Activated naive CD8-positive, alpha-beta T cell treated with anti-CD3 and anti-CD28 coated beads for 36 hours (primary cell): ENCODE data around the gene SCARB1. TPM values are rescaled to one million over a fixed set of nuclear protein-coding genes. Genes with fewer than 3 reads are reported as not detected.

ENCODE experiments used
- DNase-seq: peaks from one replicate; pipeline ENCODE4 v3.0.0; 2021
- H3K27ac Mint-ChIP-seq: one replicate; pipeline ENCODE4 v1.8.0; 2022; ENCODE audit warnings: mild to moderate bottlenecking, moderate library complexity, mixed read lengths
- H3K27me3 Mint-ChIP-seq: one replicate; pipeline ENCODE4 v1.8.0; 2022; ENCODE audit warnings: mild to moderate bottlenecking, mixed read lengths
- H3K36me3 Mint-ChIP-seq: one replicate; pipeline ENCODE4 v1.8.0; 2021; ENCODE audit warnings: mild to moderate bottlenecking, mixed read lengths
- H3K4me1 Mint-ChIP-seq: one replicate; pipeline ENCODE4 v1.8.0; 2021; ENCODE audit warnings: mixed read lengths
- H3K4me3 Mint-ChIP-seq: one replicate; pipeline ENCODE4 v1.8.0; 2022; ENCODE audit warnings: mild to moderate bottlenecking, moderate library complexity, mixed read lengths
- H3K9me3 Mint-ChIP-seq: one replicate; pipeline ENCODE4 v1.8.0; 2022; ENCODE audit warnings: mixed read lengths
- total RNA-seq, 2 experiments: library from RNA; stranded (reverse); gene quantifications; one replicate each; pipeline ENCODE4 v1.2.3, GENCODE V29; 2021

The SCARB1 gene
- total RNA-seq, 2 experiments from 2014 or later = 40.3 to 43.8 TPM

GRCh38 chr12:124756166-124756565, 107.5 kb downstream of the SCARB1 start:
- peaks cover 22% of the 10 kb centered on the region for H3K9me3 Mint-ChIP-seq
- H3K27ac Mint-ChIP-seq = no peak overlapping the region
- no peak overlapping the region for H3K4me3 Mint-ChIP-seq
- no peak for DNase-seq
- H3K4me1 Mint-ChIP-seq = peaks cover 29% of the 10 kb centered on the region
- H3K27me3 Mint-ChIP-seq = peaks cover 37% of the 10 kb centered on the region
- peaks cover 3% of the 10 kb centered on the region for H3K36me3 Mint-ChIP-seq

DNA sequence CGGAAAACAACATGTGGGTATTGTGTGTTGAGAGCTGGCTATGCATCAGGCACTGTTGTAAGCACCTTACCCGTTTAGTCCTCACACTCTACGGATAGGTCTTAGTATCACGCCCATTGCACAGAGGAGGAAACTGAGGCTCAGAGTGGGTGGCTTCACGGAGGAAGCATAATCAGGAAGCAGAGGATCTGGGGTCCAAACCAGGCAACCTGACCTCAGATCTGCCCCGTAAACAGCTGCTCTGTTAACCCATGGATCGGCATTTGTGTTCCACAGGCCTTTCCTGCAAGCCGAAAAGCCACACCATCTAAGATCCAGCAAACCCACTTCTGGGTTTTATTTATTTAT, 107.9 kb downstream of the SCARB1 start:
- peaks cover 39% of the 10 kb centered on the region for H3K27me3 Mint-ChIP-seq
- H3K4me3 Mint-ChIP-seq = no peak overlapping the region
- H3K9me3 Mint-ChIP-seq = peaks cover 22% of the 10 kb centered on the region
- H3K27ac Mint-ChIP-seq = no peak overlapping the region
- no peak for DNase-seq
- peaks cover 3% of the 10 kb centered on the region for H3K36me3 Mint-ChIP-seq
- peaks cover 25% of the 10 kb centered on the region for H3K4me1 Mint-ChIP-seq

GRCh38 chr12:124754949-124755800, 108.5 kb downstream of the SCARB1 start:
- Mint-ChIP-seq H3K4me1 (peaks cover 23% of the 10 kb centered on the region), H3K36me3 (peaks cover 3% of the 10 kb centered on the region), H3K27ac (peak overlapping the region; percentile 66), H3K4me3 (no peak overlapping the region), H3K9me3 (peaks cover 22% of the 10 kb centered on the region), H3K27me3 (peaks cover 39% of the 10 kb centered on the region)
- DNase-seq = no peak

GRCh38 chr12:124754491-124754890, 109.2 kb downstream of the SCARB1 start:
- peaks cover 36% of the 10 kb centered on the region for H3K27me3 Mint-ChIP-seq
- H3K27ac Mint-ChIP-seq = no peak overlapping the region
- peaks cover 18% of the 10 kb centered on the region for H3K4me1 Mint-ChIP-seq
- peaks cover 3% of the 10 kb centered on the region for H3K36me3 Mint-ChIP-seq
- H3K4me3 Mint-ChIP-seq = no peak overlapping the region
- DNase-seq = no peak
- peaks cover 22% of the 10 kb centered on the region for H3K9me3 Mint-ChIP-seq

- Mint-ChIP-seq H3K4me3 (no peak overlapping the region), H3K4me1 (peaks cover 16% of the 10 kb centered on the region), H3K27ac (no peak overlapping the region), H3K27me3 (peaks cover 35% of the 10 kb centered on the region), H3K9me3 (peaks cover 22% of the 10 kb centered on the region), H3K36me3 (peaks cover 3% of the 10 kb centered on the region)
- DNase-seq = no peak
Observed at GRCh38 chr12:124753993-124754392, 109.7 kb downstream of the SCARB1 start.

GRCh38 chr12:124753228-124753591, 110.5 kb downstream of the SCARB1 start:
- no peak overlapping the region for H3K27ac Mint-ChIP-seq
- peaks cover 16% of the 10 kb centered on the region for H3K4me1 Mint-ChIP-seq
- H3K9me3 Mint-ChIP-seq = peaks cover 22% of the 10 kb centered on the region
- H3K4me3 Mint-ChIP-seq = no peak overlapping the region
- DNase-seq = no peak
- peaks cover 3% of the 10 kb centered on the region for H3K36me3 Mint-ChIP-seq
- peaks cover 41% of the 10 kb centered on the region for H3K27me3 Mint-ChIP-seq

DNA sequence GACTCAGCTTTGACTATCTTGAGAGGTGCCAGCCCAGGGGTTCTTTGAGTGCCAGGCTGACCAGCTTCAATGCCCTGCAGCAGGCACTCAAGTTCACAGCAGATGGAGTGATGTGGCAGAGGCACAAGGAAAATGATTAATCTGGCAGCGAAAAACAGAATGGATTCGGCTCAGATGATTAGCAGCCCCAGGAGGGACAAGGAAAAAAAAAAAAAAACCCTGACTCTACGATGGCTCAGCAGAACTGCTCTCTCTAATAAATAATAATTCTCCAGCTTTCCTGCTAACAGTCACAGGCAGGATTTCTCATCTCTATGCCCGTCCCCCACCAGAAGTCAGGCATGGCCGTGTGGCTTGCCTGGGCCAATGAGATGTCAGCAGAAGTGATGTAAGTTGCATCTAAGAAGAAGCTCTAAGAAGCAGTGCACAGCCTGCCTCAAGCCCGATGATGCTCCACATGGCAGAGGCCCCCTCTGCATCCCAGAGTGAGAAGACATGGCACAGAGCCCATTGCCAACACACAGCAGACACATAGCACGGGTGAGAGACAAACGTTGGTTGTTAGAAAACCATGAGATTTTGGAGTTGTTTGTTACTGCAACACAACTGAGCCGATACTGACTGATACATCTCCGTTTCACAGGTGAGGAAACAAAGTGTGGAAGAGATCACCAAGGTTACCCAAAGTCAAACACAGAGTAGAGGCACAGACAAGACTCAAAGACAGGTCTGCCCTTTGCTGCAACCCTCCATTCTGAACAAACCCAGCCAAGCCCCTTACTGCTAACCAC, 111.0 kb downstream of the SCARB1 start:
- peaks cover 16% of the 10 kb centered on the region for H3K4me1 Mint-ChIP-seq
- no peak for DNase-seq
- H3K27me3 Mint-ChIP-seq = peaks cover 42% of the 10 kb centered on the region
- H3K4me3 Mint-ChIP-seq = no peak overlapping the region
- peaks cover 2% of the 10 kb centered on the region for H3K36me3 Mint-ChIP-seq
- H3K9me3 Mint-ChIP-seq = peaks cover 20% of the 10 kb centered on the region
- H3K27ac Mint-ChIP-seq = no peak overlapping the region

DNA sequence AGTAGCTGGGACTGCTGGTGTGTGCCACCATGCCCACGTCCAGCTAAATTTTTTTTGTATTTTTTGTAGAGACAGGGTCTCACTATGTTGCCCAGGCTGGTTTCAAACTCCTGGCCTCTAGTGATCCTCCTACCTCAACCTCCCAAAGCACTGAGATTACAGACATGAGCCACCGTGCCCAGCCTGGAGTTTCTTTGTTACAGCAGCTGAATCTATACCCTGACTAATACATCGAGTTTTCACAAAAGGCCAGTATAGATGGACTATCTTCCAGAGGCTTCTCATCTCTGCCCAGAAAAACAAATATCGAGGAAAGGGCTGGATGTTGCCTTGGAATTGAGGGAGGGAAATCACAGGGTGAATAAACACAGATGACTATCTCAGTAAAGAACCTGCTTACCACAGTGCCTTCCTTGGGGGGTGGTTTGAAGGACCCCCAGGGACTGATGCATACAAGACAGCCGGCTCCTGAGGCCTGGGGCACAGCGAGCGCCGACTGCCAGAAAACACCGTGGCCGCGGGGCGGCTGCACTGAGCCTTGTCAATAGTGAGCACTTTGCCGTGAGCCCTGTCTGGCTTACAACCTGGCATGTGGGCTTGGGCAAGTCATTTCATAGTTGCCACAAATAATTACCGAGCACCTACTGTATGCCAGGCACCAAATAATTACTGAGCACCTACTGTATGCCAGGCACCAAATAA, 111.9 kb downstream of the SCARB1 start:
- no peak for DNase-seq
- Mint-ChIP-seq H3K4me3 (no peak overlapping the region), H3K4me1 (peaks cover 16% of the 10 kb centered on the region), H3K27me3 (peaks cover 42% of the 10 kb centered on the region), H3K36me3 (no peaks in the 10 kb centered on the region), H3K9me3 (peaks cover 12% of the 10 kb centered on the region), H3K27ac (no peak overlapping the region)

DNA sequence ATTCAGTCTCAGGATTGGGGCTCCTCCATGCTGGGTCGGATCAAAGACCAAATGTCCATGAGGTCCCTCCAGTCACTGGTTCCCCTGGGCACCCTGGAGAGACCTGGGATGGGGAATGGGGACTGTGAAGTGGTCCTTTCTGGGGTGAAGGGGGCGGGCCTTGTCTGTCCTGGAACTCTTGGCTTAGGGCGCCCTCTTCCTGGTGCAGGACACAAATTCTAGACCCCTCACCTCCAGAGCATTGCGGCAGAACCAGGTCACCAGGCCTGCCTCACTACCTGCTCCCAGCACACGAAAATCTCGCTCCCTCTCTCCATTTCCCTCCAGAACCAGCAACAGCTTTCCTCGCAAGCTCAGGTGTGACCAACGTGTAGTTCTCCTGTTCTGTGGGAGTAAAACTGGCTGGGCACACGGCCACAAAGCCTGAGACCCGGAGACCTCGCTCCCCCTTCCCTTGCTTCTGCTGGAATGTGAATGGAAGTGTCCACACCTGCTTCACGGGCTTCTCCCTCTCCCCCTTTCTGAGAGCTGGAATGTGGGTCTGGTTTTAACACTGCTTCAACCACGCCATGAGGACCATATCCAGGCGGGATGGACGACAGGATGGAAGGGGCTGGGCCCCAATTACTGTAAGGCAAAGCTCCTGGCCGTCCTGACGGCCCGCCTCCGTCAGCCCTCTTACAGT, 112.7 kb downstream of the SCARB1 start:
- no peak overlapping the region for H3K27ac Mint-ChIP-seq
- H3K9me3 Mint-ChIP-seq = peaks cover 7% of the 10 kb centered on the region
- DNase-seq = no peak
- H3K4me3 Mint-ChIP-seq = no peak overlapping the region
- no peaks in the 10 kb centered on the region for H3K36me3 Mint-ChIP-seq
- H3K4me1 Mint-ChIP-seq = peaks cover 23% of the 10 kb centered on the region
- H3K27me3 Mint-ChIP-seq = peaks cover 46% of the 10 kb centered on the region

- no peak overlapping the region for H3K4me3 Mint-ChIP-seq
- DNase-seq = no peak
- H3K36me3 Mint-ChIP-seq = no peaks in the 10 kb centered on the region
- H3K27ac Mint-ChIP-seq = no peak overlapping the region
- peaks cover 7% of the 10 kb centered on the region for H3K9me3 Mint-ChIP-seq
- peaks cover 50% of the 10 kb centered on the region for H3K27me3 Mint-ChIP-seq
- H3K4me1 Mint-ChIP-seq = peaks cover 21% of the 10 kb centered on the region
Observed at GRCh38 chr12:124750149-124750656, 113.5 kb downstream of the SCARB1 start.

GRCh38 chr12:124749725-124750124, 113.9 kb downstream of the SCARB1 start:
- Mint-ChIP-seq H3K4me3 (no peak overlapping the region), H3K4me1 (peaks cover 18% of the 10 kb centered on the region), H3K36me3 (no peaks in the 10 kb centered on the region), H3K27ac (no peak overlapping the region), H3K27me3 (peaks cover 52% of the 10 kb centered on the region), H3K9me3 (peaks cover 7% of the 10 kb centered on the region)
- no peak for DNase-seq

DNA sequence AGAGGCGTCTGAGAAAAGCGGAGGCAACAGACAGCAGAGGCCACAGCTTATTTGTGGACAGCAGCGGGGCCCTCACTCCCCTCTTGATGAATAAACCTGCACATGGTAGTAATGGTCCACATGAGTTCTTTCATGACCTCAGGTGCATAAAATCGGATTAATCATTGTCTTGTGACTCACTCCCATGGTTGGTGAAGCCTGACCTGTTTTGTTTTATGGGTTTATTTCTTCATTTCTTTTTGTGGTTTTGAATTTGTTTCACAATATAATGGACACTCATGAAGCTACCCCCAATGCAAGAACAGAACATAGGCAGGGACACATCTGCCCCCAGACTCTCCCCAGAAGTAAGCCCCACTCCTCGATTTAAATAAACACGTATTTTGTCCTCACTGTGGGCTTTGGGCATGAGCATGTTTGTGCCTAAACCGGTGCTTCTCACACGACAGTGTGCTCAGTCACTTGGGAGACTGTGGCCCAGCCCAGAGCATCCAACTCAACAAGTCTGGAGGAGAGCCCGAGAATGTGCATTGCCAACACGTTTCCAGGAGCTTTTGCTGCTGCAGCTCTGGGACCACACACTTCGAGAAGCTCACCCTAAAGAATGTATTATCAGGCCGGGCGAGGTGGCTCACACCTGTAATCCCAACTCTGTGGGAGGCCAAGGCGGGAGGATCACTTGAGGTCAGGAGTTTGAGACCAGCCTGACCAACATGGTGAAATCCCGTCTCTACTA, 116.1 kb downstream of the SCARB1 start:
- H3K27ac Mint-ChIP-seq = no peak overlapping the region
- peaks cover 44% of the 10 kb centered on the region for H3K27me3 Mint-ChIP-seq
- no peaks in the 10 kb centered on the region for H3K36me3 Mint-ChIP-seq
- DNase-seq = no peak
- no peaks in the 10 kb centered on the region for H3K9me3 Mint-ChIP-seq
- peaks cover 15% of the 10 kb centered on the region for H3K4me1 Mint-ChIP-seq
- H3K4me3 Mint-ChIP-seq = no peak overlapping the region

DNA sequence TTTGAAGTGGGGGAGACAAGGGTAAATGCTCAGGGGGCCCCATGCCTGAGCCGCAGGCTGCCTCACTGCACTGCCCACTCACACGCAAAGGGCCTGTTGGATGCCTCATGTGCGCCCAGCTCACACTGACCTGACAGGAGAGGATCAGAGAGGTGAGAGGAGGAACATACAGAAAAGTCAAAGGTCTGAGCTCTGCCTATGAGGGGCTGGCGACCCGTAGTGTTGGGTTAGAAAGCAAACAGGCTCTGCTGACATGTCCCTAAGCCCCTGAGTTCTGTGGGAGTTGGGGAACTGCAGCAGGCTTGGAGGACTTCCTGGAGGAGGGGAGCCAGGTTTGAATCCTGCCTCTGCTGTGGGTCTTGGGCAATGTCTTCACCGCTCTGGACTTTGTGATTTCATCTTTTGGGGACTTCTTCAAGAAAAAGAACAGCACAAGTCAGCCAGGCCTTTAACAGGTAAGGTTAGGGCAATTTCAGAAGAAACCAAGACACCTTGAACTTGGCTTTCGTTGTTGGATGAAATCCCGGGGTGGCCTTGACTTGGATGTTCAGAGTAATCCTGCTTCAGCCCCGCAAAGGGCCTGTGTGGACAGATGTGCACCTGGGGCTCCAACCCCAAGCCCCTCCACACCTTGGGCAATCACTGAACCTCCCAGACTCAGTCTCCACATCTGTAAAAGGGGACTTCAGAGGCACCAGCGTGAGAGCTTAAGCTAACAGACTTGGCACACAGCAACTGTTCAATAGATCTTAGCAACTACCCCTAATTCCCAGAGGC, 116.8 kb downstream of the SCARB1 start:
- Mint-ChIP-seq H3K9me3 (no peaks in the 10 kb centered on the region), H3K4me1 (peaks cover 15% of the 10 kb centered on the region), H3K27me3 (peaks cover 41% of the 10 kb centered on the region), H3K4me3 (no peak overlapping the region), H3K27ac (no peak overlapping the region), H3K36me3 (no peaks in the 10 kb centered on the region)
- no peak for DNase-seq
